ENCODE measurements around the gene UBN1.

The UBN1 gene

DNA sequence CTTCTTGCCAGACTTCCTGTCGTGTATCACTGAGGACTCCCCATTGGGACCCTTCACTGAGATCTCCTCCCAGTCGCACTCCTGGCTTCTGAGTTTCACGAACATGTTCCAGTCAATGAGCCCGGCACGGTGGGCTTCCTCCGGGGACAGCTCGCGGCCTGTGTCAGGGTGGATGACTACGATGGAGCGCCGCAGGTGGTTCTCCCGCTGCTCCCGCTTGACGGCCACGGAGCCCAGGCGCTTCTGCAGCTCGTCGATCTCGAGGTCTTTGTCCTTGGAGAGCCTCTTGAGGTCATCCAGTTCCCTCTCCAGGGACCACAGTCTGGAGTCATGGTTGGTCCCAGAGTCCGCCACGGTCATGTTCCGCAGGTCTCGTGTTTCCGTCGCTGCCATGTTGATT, 36.2 kb downstream of the UBN1 start:
- TF ChIP-seq, protein P1, sequence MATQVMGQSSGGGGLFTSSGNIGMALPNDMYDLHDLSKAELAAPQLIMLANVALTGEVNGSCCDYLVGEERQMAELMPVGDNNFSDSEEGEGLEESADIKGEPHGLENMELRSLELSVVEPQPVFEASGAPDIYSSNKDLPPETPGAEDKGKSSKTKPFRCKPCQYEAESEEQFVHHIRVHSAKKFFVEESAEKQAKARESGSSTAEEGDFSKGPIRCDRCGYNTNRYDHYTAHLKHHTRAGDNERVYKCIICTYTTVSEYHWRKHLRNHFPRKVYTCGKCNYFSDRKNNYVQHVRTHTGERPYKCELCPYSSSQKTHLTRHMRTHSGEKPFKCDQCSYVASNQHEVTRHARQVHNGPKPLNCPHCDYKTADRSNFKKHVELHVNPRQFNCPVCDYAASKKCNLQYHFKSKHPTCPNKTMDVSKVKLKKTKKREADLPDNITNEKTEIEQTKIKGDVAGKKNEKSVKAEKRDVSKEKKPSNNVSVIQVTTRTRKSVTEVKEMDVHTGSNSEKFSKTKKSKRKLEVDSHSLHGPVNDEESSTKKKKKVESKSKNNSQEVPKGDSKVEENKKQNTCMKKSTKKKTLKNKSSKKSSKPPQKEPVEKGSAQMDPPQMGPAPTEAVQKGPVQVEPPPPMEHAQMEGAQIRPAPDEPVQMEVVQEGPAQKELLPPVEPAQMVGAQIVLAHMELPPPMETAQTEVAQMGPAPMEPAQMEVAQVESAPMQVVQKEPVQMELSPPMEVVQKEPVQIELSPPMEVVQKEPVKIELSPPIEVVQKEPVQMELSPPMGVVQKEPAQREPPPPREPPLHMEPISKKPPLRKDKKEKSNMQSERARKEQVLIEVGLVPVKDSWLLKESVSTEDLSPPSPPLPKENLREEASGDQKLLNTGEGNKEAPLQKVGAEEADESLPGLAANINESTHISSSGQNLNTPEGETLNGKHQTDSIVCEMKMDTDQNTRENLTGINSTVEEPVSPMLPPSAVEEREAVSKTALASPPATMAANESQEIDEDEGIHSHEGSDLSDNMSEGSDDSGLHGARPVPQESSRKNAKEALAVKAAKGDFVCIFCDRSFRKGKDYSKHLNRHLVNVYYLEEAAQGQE (IDR thresholded peaks at IDR 0.05; ENCODE audit: insufficient read depth in 1 of 2, low read depth in 2 of 2, low read length in 2 of 2) = no peak
- no peak for TF ChIP-seq FOXP2 (optimal IDR thresholded peaks at IDR 0.05; ENCODE audit: borderline replicate concordance, extremely low read depth, extremely low read length, insufficient read depth)
- TF ChIP-seq SIN3A (IDR thresholded peaks at IDR 0.05; ENCODE audit: borderline replicate concordance, insufficient read depth, low read length) = no peak
- no peak for TF ChIP-seq POLR2AphosphoS5 (IDR thresholded peaks at IDR 0.05; ENCODE audit: low read depth, low read length)
- no peak for TF ChIP-seq TAF1 (IDR thresholded peaks at IDR 0.05; ENCODE audit: borderline replicate concordance, insufficient read depth, low read length)

DNA sequence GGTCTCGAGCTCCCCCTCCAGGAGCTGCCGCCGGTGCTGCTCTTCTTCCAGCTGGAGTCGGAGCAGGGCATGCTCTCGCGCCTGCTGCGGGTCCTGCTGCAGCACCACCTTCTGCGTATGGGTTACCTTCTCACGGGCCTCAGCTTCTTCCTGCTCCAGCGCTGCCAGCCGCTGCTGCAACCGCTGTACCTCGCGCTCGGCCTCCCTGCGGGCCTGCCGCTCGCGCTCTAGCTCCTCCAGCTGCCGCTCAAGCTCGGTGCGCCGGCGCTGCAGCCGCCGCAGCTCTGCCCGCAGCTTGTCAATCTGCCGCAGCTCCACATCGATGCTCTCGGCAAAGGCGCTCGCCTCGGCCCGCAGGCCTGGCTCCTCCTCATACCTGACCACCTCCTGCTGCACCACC, 36.9 kb downstream of the UBN1 start:
- TF ChIP-seq POLR2AphosphoS5 (IDR thresholded peaks at IDR 0.05; ENCODE audit: low read depth, low read length) = no peak
- TF ChIP-seq SIN3A (IDR thresholded peaks at IDR 0.05; ENCODE audit: borderline replicate concordance, insufficient read depth, low read length) = no peak
- TF ChIP-seq, protein P1 (IDR thresholded peaks at IDR 0.05; ENCODE audit: insufficient read depth in 1 of 2, low read depth in 2 of 2, low read length in 2 of 2) = no peak
- TF ChIP-seq TAF1 (IDR thresholded peaks at IDR 0.05; ENCODE audit: borderline replicate concordance, insufficient read depth, low read length) = no peak
- no peak for TF ChIP-seq FOXP2 (optimal IDR thresholded peaks at IDR 0.05; ENCODE audit: borderline replicate concordance, extremely low read depth, extremely low read length, insufficient read depth)

DNA sequence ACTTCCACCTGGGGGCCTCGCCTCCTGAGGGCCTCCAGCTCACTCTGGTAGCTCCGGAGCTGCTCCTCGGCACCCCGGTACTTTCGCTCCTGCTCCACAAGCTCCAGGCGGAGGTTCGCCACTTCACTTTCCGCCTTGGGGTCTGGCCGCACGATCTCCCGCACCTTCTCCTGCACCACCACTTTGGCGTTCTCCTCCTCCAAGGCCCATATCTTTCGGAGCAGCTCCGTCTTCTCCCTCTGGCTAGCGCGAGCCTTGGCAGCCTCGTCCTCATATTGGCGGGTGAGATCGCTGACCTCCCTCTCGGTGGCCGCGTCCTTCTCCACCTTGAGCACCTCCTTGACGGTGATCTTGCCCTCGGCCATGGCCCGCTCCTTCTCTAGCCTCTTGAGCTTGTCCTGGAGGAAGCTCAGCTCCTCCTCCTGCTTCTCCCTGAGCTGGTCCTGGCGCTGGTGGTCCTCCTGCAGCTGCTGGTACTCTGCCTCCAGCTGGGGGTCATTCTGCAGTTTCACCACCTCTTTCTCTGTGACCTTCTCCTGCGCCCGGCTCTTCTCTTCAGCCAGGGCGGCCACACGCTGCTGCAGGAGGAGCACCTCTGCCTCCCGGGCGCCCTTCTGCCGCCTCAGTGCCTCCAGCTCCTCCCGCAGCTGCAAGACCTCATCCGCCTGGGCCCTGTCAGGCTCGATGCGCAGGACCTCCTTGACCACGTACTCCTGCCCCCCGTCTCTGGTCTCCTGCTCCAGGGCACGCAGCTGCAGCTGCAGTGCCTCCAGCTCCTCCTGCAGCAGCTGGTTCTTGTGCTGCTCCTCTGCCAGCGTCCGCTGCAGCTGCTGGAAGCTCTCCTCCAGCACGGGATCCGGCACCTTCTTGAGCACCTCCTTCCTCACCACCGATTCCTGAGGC, 37.9 kb downstream of the UBN1 start:
- no peak for TF ChIP-seq SIN3A (IDR thresholded peaks at IDR 0.05; ENCODE audit: borderline replicate concordance, insufficient read depth, low read length)
- TF ChIP-seq, protein P1 (IDR thresholded peaks at IDR 0.05; ENCODE audit: insufficient read depth in 1 of 2, low read depth in 2 of 2, low read length in 2 of 2) = no peak
- TF ChIP-seq POLR2AphosphoS5 (IDR thresholded peaks at IDR 0.05; ENCODE audit: low read depth, low read length) = no peak
- no peak for TF ChIP-seq TAF1 (IDR thresholded peaks at IDR 0.05; ENCODE audit: borderline replicate concordance, insufficient read depth, low read length)
- no peak for TF ChIP-seq FOXP2 (optimal IDR thresholded peaks at IDR 0.05; ENCODE audit: borderline replicate concordance, extremely low read depth, extremely low read length, insufficient read depth)

DNA sequence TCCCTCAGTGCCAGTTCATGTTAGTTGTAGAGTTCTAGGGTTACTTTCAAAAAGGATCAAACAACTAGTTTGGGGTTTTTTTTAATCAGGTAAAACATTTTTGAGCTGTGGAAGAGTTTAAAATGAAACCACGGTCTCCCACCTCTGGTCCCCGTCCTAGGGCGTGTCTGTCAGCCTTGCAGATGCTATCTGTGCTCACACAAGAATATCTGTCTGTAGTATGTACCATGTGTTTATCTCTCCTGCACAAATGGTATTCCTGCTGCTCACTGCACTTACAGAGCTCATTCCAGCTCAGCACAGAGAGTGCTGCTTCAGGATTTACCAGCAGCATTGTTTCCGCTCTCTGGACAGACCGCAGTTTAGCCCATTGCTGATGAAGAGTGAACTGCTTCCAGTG, 38.9 kb downstream of the UBN1 start:
- TF ChIP-seq POLR2AphosphoS5 (IDR thresholded peaks at IDR 0.05; ENCODE audit: low read depth, low read length) (no peak), TAF1 (IDR thresholded peaks at IDR 0.05; ENCODE audit: borderline replicate concordance, insufficient read depth, low read length) (no peak), FOXP2 (optimal IDR thresholded peaks at IDR 0.05; ENCODE audit: borderline replicate concordance, extremely low read depth, extremely low read length, insufficient read depth) (no peak), SIN3A (IDR thresholded peaks at IDR 0.05; ENCODE audit: borderline replicate concordance, insufficient read depth, low read length) (no peak)
- TF ChIP-seq, protein P1 (IDR thresholded peaks at IDR 0.05; ENCODE audit: insufficient read depth in 1 of 2, low read depth in 2 of 2, low read length in 2 of 2) = no peak

All from PFSK-1 (cell line).